AG04450 (cell line): ENCODE data around the gene PRRT2. TPM values are rescaled to one million over a fixed set of nuclear protein-coding genes. Genes with fewer than 3 reads are reported as not detected.

Experiments
- CTCF ChIA-PET: fragments of 300-600, 350-600 bp; formaldehyde crosslinking; extraction: SDS; loops from one replicate; lab custom pipeline; 2022; ENCODE audit warnings: antibody characterized with exemption, inconsistent platforms; lab: Charles Lee
- POLR2A ChIA-PET: fragments of 350-600 bp; formaldehyde crosslinking; extraction: SDS; loops from one replicate; lab custom pipeline; 2021; ENCODE audit warnings: antibody characterized with exemption, inconsistent platforms; lab: Yijun Ruan, JAX
- DNase-seq: peaks from one replicate; pipeline ENCODE4 v3.0.0-alpha.2; 2011; ENCODE audit warnings: low read depth, low spot score
- H3K27ac ChIP-seq: one replicate; pipeline ENCODE4 v1.5.1; 2012; ENCODE audit warnings: low read depth, low read length, control low read depth
- H3K27me3 ChIP-seq: one replicate; pipeline ENCODE4 v1.6.0; 2012; ENCODE audit warnings: low read length; ENCODE audit not compliant: control insufficient read depth, insufficient read depth
- H3K4me3 ChIP-seq: 2 replicates; pipeline ENCODE4 v1.5.1; 2011; ENCODE audit warnings: mild to moderate bottlenecking, low read depth, low read length, control low read depth
- H3K9me3 ChIP-seq: 2 replicates; pipeline ENCODE4 v1.5.1; 2012; ENCODE audit warnings: low read length; ENCODE audit not compliant: control insufficient read depth, insufficient read depth
- CTCF ChIP-seq: IDR thresholded peaks from 2 replicates; pipeline ENCODE4 v1.5.1; 2011; ENCODE audit warnings: low read depth, low read length, control low read depth, inconsistent platforms
- polyA minus RNA-seq: library from RNA; depleted of rRNA, polyadenylated mRNA; stranded (reverse); fragments of >200 nt; gene quantifications from 2 replicates; pipeline ENCODE4 v1.2.3, GENCODE V29; 2011; rRNA and poly(A)+ RNA removed
- polyA plus RNA-seq: library from polyadenylated mRNA; depleted of rRNA; stranded (reverse); fragments of >200 nt; gene quantifications from 2 replicates; pipeline ENCODE4 v1.2.3, GENCODE V29; 2011; rRNA removed

Gene PRRT2
- polyA plus RNA-seq: 5.7 and 6.1 TPM in 2 replicates
- polyA minus RNA-seq: 3.6 and 3.7 TPM in 2 replicates

- ChIA-PET POLR2A (interaction anchor here (0.6 to 1.9 kb wide), 6 partner anchors 8 to 253 kb away, joined by 3 to 11 read pairs (median 4); partner anchors contain the start of genes ALDOA, KIF22 and MVP), CTCF (interaction anchor here (2.5 kb wide), 1 partner anchor 36 kb away, joined by 9 read pairs; no protein-coding TSS in a partner anchor)
These were observed at the start of gene PRRT2 for GRCh38 chr16:29811896-29812665. Gene PRRT2 (plus strand): TSS chr16:29812193. CDS start chr16:29813055, 862 bp downstream.

GRCh38 chr16:29763326-29763725 is 48.7 kb upstream of the PRRT2 start:
- H3K4me3 ChIP-seq: no peak overlapping the region
- H3K27me3 ChIP-seq: peaks cover 8% of the 10 kb centered on the region
- H3K9me3 ChIP-seq: no peaks in the 10 kb centered on the region
- TF ChIP-seq CTCF: no peak
- ChIA-PET CTCF (no interaction called here), POLR2A (no interaction called here)
- no peak overlapping the region for H3K27ac ChIP-seq
- no peak for DNase-seq

More at GRCh38 chr16:29811896-29812665, at the start of gene PRRT2:
- TF ChIP-seq CTCF: no peak
- DNase-seq: no peak
- H3K27ac ChIP-seq: peak within 1 kb of the TSS; percentile 84
- peak within 1 kb of the TSS; percentile 75 for H3K4me3 ChIP-seq
- no peaks in the 10 kb centered on the region for H3K27me3 ChIP-seq
- H3K9me3 ChIP-seq: no peaks in the 10 kb centered on the region; the same call in 1 of the 2 replicates

- H3K27me3 ChIP-seq: peaks cover 12% of the 10 kb centered on the region
- POLR2A ChIA-PET: no interaction called here
- no peak overlapping the region for H3K27ac ChIP-seq
- DNase-seq: no peak
- TF ChIP-seq CTCF: no peak
- CTCF ChIA-PET: interaction anchor here (0.7 kb wide), 1 partner anchor 17 kb away, joined by 3 read pairs; no protein-coding TSS in a partner anchor
- no peaks in the 10 kb centered on the region for H3K9me3 ChIP-seq
- no peak overlapping the region for H3K4me3 ChIP-seq
These were observed 46.6 kb upstream of the PRRT2 start for GRCh38 chr16:29765167-29766032.

DNA sequence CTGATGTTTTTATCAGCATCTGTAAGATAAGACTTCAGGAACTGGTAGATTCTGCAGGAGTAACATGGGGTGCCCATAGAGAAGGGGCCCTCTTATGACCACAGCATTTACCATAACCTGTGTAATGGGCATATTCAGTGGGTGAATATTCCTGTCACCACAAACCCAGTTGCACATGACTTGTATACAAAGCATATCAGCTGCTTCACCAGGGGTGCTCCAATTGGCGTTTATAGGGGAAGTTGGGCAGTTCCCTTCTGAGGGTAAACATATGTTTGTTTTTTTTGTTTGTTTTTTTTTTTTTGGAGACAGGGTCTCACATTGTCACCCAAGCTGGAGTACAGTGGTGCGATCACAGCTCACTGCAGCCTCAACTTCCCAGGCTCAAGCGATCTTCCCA is 45.4 kb upstream of the PRRT2 start:
- CTCF ChIA-PET: no interaction called here
- Histone ChIP-seq H3K9me3 (no peaks in the 10 kb centered on the region), H3K27ac (no peak overlapping the region), H3K27me3 (peaks cover 12% of the 10 kb centered on the region), H3K4me3 (no peak overlapping the region)
- no peak for DNase-seq
- POLR2A ChIA-PET: no interaction called here
- no peak for TF ChIP-seq CTCF
